ENCODE results near the gene SASH3.
A peak's percentile ranks its signal among the peaks of the same experiment; 100 is the strongest.

Gene SASH3

GRCh38 chrX:129785160-129785947 is 5.6 kb downstream of the SASH3 start:
- peak; percentile 75 for DNase-seq

GRCh38 chrX:129786210-129786651 is 6.5 kb downstream of the SASH3 start:
- peak; percentile 76 for DNase-seq

- DNase-seq = no peak
Measured at GRCh38 chrX:129787336-129788055, 7.7 kb downstream of the SASH3 start.

- DNase-seq = no peak
Measured at GRCh38 chrX:129788527-129788926, 8.8 kb downstream of the SASH3 start.

GRCh38 chrX:129790146-129790545 is 10.4 kb downstream of the SASH3 start:
- DNase-seq = no peak

GRCh38 chrX:129790808-129791207 is 11.1 kb downstream of the SASH3 start:
- no peak for DNase-seq

- no peak for DNase-seq
Measured at GRCh38 chrX:129791336-129791735, 11.6 kb downstream of the SASH3 start.

GRCh38 chrX:129791961-129792570 is 12.3 kb downstream of the SASH3 start:
- no peak for DNase-seq

GRCh38 chrX:129792586-129793291 is 13.0 kb downstream of the SASH3 start:
- DNase-seq = no peak

GRCh38 chrX:129793604-129794191 is 13.9 kb downstream of the SASH3 start:
- DNase-seq = no peak

GRCh38 chrX:129795584-129795983 is 15.8 kb downstream of the SASH3 start:
- DNase-seq = no peak

GRCh38 chrX:129797251-129797906 is 17.6 kb downstream of the SASH3 start:
- no peak for DNase-seq

- no peak for DNase-seq
Measured at GRCh38 chrX:129798456-129798855, 18.7 kb downstream of the SASH3 start.

- no peak for DNase-seq
Measured at GRCh38 chrX:129798888-129799287, 19.1 kb downstream of the SASH3 start.

GRCh38 chrX:129800186-129800585 is 20.4 kb downstream of the SASH3 start:
- DNase-seq = no peak

GRCh38 chrX:129802863-129803262 is 23.1 kb downstream of the SASH3 start:
- no peak for DNase-seq

- no peak for DNase-seq
Measured at GRCh38 chrX:129804806-129805205, 25.1 kb downstream of the SASH3 start.

GRCh38 chrX:129808158-129808828 is 28.5 kb downstream of the SASH3 start:
- DNase-seq = no peak

- DNase-seq = no peak
Measured at GRCh38 chrX:129808829-129809796, 29.4 kb downstream of the SASH3 start.

GRCh38 chrX:129813662-129814368 is 34.1 kb downstream of the SASH3 start:
- DNase-seq = no peak
